Mesenteric fat pad (tissue), 1 donor: ENCODE data around the gene ZBTB11. TPM values are rescaled to one million over a fixed set of nuclear protein-coding genes. Genes with fewer than 3 reads are reported as not detected.
"Not testable (repeated sequence)": the region's sequence is repeated elsewhere in the genome, so short reads cannot be mapped to it uniquely, and the experiment has no call there.

Experiments
- DNase-seq: peaks from one replicate; pipeline ENCODE4 v3.0.0-alpha.2; 2020; ENCODE audit warnings: low spot score
- total RNA-seq: library from RNA; stranded (reverse); fragmentation: NEBNext Ultra II Directional; extraction: Animal tissue kit (Norgen Biotek cat#: 25700); gene quantifications from one replicate; pipeline ENCODE4 v1.2.1, GENCODE V29; 2021
- donor health status: DM: yes; HTN: yes; CAD: no.

ZBTB11 gene
- total RNA-seq, 1 donor from 2014 or later: 15.1 TPM

GRCh38 chr3:101623656-101624055 is 53.3 kb downstream of the ZBTB11 start:
- DNase-seq: no peak

GRCh38 chr3:101619734-101620133 is 57.2 kb downstream of the ZBTB11 start:
- no peak for DNase-seq

GRCh38 chr3:101618726-101619125 is 58.2 kb downstream of the ZBTB11 start:
- no peak for DNase-seq

GRCh38 chr3:101617478-101617877 is 59.5 kb downstream of the ZBTB11 start:
- DNase-seq: no peak

GRCh38 chr3:101615525-101615924 is 61.4 kb downstream of the ZBTB11 start:
- peak; percentile 28 for DNase-seq

- not testable (repeated sequence) for DNase-seq
Observed at GRCh38 chr3:101613014-101613413, 63.9 kb downstream of the ZBTB11 start.

- DNase-seq: no peak
Observed at GRCh38 chr3:101611023-101611422, 65.9 kb downstream of the ZBTB11 start.

GRCh38 chr3:101605398-101605797 is 71.5 kb downstream of the ZBTB11 start:
- not testable (repeated sequence) for DNase-seq

GRCh38 chr3:101603184-101603583 is 73.7 kb downstream of the ZBTB11 start:
- DNase-seq: no peak

GRCh38 chr3:101602731-101603130 is 74.2 kb downstream of the ZBTB11 start:
- no peak for DNase-seq

Other genes with a start within 250 kb of the ZBTB11 start
- 10.1 TPM for gene SENP7, start 163.9 kb downstream of the ZBTB11 start, total RNA-seq
- gene TRMT10C, start 115.3 kb downstream of the ZBTB11 start, total RNA-seq: 21.2 TPM
- gene PCNP, start 103.0 kb downstream of the ZBTB11 start, total RNA-seq: 101 TPM
- gene RPL24, start 9.6 kb upstream of the ZBTB11 start, total RNA-seq: 734 TPM
- 6.2 TPM for gene CEP97, start 47.5 kb upstream of the ZBTB11 start, total RNA-seq
- 11.0 TPM for gene NXPE3, start 102.1 kb upstream of the ZBTB11 start, total RNA-seq
- gene NFKBIZ, start 172.4 kb upstream of the ZBTB11 start, total RNA-seq: 133 TPM